Cardiac septum (tissue), 1 donor: ENCODE results near the gene ZNRF1. TPM values are rescaled to one million over a fixed set of nuclear protein-coding genes. Genes with fewer than 3 reads are reported as not detected.
"Not testable (repeated sequence)": the region's sequence is repeated elsewhere in the genome, so short reads cannot be mapped to it uniquely, and the experiment has no call there.

ENCODE experiments used
- DNase-seq: peaks from one replicate; pipeline ENCODE4 v3.0.0-alpha.2; 2020; ENCODE audit warnings: low spot score
- intact Hi-C: fragments of 100-400 bp; cut with DNase I; formaldehyde crosslinking; loops from one replicate; pipeline ENCODE4 v1.14.0; 2022
- total RNA-seq: library from RNA; stranded (reverse); fragmentation: NEBNext Ultra II Directional; extraction: Animal tissue kit (Norgen Biotek cat#: 25700); gene quantifications from one replicate; pipeline ENCODE4 v1.2.1, GENCODE V29; 2021
- donor health status: DM: no; HTN: no; CAD: no.

Gene ZNRF1
- total RNA-seq, 1 donor from 2014 or later = 31.3 TPM

DNA sequence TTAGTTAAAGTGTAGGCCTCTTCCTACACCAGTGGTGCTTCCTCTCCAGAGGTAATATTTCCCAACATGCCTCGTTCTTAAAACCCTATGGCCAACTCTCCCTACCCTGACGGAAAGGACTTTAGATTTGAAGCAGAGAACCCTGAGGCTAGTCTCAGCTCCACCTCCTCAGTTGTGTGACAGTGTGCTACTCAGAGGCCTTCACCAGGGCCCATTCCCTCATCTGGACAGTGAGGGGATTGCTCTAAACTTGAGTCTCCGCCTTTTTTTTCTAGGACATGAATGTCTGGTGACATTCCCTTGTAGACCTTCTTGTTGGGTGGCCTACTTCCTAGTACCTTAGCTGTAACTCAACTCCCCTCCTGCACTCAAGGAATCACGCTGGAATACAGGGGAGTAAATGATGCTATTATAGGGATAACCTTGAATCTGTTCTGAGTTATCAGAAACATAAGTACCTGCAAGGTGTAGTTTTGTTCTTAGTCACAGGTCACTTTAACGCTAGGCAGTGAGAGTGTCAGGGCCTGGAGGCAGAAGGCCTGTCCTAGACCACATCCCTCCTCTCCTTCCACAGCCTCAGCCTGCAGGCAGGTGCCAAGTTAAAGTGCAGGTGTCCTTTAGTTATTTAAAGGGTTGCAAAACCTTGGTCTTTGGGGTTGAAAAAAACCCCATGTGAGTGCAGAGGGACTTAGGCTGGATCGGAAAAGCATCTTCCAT lies 90.8 kb downstream of the ZNRF1 start:
- intact Hi-C loops = loop anchor here (2.0 kb wide), 1 partner anchor 15 kb away; no protein-coding TSS in a partner anchor
- DNase-seq = no peak

DNA sequence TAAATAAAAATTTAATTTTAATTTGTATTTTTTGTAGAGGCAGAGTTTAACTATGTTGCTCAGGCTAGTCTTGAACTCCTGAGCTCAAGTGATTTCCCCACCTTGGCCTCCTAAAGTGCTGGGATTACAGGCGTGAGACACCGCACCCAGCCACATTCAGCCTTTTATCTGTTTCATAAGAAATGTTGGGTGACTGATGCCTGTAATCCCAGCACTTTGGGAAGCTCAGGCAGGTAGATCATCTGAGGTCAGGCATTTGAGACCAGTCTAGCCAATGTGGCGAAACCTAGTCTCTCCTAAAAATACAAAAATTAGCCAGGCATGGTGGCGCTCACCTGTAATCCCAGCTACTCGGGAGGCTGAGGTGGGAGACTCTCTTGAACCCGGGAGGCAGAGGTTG lies 92.1 kb downstream of the ZNRF1 start:
- DNase-seq, intact Hi-C loops: not testable (repeated sequence)

DNA sequence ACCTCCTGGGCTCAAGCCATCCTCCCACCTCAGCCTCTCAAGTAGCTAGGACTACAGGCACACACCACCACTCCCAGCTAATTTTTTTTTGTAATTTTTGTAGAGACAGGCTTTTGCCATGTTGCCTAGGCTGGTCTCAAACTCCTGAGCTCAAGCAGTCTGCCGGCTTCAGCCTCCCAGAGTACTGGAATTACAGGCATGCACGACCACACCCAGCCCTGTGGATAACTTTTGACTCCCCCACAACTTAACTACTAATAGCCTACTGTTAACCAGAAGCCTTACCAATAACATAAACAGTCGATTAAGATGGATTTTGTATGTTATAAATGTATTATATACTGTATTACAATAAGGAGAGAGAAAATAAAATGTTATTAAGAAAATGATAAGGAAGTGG lies 92.8 kb downstream of the ZNRF1 start:
- DNase-seq = not testable (repeated sequence)

DNA sequence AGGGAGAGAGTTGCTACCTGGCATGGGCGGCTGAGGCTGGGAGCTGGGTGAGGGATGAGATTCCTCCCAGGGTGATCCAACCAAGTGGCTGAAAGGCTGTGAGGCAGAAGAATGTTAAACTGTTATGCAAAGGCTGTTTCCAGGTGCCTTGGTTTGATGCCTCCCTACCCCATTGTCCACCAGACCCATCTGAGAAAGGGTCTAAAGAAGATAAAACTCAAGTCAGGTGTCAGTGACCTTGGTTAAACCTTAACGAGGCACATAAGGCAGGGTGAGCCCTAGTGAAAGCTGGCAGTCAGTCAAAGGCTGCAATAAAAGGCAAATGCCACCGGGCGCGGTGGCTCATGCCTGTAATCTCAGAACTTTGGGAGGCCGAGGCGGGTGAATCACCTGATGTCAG lies 94.0 kb downstream of the ZNRF1 start:
- no peak for DNase-seq
- intact Hi-C loops = no loop called here

More for the DNA sequence above, 92.8 kb downstream of the ZNRF1 start:
- intact Hi-C loops = not testable (repeated sequence)

DNA sequence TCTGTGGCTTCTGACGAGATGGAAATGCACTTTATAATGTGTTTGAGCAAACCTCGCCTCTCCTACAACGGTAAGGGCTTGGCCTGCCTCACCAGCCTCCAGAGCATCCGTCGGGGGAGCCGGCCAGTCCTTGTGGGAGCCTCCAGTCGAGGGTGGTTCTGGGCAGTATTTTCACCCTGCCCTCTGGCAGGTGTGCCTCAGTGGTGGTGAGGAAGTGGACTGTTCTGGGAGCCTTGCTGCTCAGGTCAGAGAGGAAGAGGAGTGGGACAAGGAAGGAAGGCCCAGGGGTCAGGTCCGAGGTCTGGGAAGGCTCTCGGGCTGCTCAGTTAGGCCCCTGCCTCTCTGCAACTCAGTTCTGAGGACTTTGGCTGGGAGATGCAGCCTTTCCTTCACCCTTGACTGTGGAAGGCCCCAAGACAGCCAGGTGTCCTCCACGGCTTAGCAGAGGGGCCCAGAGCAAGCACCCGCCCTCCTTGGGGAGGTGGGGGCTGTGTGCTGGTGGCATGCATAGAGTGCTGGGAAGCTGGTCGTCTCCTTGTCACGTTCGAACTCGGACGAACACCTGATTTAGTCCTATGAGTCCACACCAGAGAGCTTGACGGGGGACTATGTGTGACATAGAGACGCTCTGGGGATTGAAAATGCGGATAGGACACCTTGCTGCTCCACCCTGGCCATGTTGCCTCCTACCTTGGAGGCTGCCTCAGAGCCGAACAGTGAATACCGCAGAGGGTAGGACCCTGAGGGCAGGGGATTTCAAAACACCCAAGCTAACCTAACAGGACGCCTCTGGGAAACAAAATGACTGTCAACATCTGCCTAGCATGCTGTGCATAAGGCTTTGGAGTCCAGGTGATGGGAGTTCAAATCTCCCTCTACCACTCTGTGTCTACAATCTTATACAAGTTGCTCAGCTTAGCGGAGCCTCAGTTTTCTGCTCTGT lies 95.0 kb downstream of the ZNRF1 start:
- no peak for DNase-seq
- intact Hi-C loops = no loop called here

DNA sequence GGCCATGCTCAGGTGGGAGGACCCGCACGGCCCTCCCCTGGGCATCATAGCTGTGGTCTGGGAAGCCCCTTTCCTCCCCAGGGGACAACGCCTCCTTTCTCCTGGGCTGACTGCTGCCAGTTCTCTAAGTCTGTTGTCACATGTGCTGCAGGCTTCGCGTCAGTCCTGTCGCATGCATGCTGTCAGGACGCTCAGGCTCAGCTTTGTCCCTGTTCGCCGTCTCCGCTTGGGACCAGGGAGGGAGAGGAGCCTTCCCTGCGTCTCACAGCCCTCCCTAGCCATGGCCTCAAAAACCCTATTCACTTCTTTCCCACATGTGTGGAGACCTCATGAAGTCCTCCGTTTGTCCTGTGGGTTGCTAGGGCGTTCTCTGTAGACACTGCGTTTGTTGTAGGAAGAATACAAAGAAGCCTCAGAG lies 96.4 kb downstream of the ZNRF1 start:
- no peak for DNase-seq
- intact Hi-C loops = no loop called here

DNA sequence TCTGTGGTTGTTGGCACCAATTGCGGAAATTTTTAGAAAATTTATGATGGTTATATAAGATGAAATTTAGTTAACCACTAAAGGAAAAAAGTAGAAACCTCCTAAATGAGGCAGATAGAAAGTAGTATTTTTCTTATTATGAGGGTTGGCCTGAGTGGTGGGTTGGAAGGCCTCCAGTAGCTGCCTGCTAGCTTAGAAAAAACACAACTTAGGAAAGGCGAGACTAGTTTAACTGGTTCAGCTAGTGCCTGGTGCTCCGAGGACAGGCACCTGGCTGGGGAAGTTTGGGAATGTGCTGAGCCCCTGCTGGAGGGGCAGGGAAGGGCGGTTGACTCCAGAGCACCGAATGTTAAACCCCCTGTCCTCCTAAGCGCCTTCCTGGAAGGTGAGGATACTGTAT lies 97.8 kb downstream of the ZNRF1 start:
- intact Hi-C loops = no loop called here
- DNase-seq = no peak

DNA sequence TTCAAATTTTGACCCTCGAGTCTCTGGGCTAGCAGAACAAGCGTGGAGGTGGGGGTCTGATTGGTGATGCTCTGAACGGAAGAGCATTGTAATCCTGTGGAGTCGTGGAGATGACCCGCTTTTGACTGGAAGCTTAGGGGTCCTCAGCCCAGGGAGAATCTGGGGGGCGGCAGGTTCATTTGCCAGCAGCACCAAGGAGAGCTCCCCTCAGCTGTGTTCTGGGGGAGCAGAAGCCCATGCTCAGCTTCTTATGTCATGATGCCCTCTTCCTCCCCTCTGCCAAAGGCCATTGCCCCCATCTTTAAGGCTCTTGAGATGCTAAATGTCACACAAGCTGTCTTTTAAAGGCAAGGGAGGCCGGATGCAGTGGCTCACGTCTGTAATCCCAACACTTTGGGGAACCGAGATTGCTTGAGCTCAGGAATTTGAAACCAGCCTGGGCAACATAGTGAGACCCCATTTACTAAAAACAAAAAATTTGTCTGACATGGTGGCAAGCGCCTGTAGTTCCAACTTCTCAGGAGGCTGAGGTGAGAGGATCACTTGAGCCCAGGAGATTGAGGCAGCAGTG lies 98.5 kb downstream of the ZNRF1 start:
- peak; percentile 60 for DNase-seq
- intact Hi-C loops = no loop called here

DNA sequence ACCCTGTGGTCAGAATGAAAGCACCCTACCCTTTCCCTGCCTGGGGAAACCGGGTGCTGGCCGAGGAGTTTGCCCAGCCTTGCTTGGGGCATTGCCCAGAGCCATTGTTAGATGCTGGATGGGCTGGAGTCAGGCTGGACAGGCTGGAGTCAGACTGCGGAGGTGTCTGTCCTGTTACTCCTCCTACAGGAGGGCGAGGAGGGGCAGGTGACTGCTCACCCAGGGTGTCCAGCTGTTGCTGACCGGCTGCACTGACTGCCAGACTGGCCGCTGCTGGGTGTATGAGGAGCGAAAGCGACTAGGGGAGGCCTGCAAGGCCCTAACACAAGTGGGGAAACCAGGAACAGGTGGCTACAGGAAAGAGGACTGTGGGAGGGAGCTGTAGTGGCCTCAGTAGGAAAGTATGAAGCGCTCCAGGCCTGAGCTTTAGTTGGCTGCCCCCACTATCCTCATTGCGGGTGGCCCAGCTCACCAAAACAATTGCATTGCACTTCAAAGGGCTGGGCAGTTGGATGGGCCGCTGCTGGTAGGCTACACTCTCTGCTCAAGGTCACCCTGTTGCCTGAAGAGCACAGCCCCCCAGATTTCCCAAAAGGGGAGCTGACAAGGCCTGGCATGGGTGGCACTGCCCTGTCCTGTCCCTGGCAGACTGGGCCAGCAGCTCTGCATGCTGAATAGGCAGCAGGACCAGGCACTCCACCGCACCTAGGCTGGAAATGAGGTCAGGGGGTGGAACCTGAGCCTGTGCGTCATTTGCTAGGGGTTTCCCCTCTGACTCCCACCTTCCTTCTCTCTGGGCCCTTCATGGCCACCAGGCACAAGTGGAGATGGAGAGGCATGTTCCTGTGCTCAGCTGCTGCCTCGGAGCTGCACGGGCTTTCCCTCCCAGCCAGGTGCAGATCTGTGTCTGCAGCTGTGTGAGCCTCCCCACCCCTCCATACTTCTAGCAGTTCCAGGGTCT lies 99.4 kb downstream of the ZNRF1 start:
- intact Hi-C loops = no loop called here
- DNase-seq = peak; percentile 59

DNA sequence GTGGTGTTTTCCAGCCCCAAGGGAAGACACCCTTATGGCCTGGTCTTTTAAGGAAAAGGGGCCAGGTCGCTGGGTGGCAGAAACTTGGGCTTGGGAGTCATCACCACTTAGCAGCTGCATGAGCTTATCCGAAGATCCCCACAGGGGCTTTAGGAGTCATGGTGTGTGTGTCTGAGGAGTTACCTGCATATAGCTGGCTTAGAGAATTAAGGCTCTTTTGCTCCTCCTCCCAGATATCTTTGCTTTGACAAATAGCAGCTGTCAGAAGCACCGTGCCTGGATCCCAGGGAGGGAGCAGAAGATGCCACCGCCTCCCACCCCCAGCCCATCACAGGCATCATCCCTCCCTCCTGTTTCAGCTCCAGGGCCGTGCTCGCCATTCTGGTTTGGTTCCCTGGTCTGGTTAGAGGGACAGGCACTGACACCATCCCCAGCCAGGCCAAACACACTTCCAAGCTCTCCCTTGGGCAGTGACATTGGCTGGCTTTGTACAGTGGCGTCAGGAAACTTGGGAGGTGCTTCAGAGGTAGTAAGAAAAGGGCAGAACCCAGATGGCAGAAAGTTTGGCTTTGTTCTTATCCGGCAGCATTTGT lies 100.3 kb downstream of the ZNRF1 start:
- no peak for DNase-seq
- intact Hi-C loops = no loop called here

DNA sequence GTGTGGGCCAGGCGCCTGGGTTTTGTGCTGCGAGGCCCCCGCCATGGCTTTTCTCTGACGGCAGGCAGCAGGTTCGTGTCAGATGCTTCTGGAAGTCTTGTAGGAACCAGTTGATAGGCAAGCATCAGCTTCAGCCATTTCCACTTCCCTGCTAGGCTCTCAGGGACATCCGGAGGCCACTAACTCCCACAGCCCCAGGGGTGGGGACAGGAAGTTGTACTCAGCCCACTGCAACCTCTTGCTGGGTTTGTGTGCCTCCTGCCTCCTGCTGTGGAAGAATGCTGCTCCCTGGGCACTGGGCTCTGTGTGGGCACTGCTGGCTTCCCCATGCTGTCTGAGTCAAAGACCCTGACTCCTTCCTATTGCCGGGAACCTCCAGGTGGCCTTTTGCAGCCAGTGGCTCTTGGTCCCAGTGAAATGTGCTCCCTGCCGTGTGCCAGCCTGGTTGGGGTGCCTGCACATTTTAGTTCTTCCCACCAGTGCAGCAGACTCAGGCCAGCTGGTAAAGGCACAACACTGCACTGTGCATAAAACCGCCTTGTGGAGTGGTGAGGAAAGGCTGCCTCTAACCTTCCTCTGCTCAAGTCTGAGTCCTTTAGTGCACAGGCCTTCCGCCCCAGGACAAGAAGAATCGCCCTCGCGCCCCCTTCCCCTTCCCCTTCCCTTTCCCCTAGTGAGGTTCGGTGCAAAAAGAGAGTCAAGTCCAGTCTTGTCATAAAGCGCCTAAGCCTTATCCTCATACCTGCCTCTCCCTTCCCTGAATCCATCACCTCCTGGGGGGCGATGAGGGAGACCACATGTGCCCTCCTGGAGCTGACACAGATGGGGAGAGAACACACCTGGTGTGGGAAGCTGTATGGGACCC lies 101.1 kb downstream of the ZNRF1 start:
- no peak for DNase-seq
- intact Hi-C loops = no loop called here

DNA sequence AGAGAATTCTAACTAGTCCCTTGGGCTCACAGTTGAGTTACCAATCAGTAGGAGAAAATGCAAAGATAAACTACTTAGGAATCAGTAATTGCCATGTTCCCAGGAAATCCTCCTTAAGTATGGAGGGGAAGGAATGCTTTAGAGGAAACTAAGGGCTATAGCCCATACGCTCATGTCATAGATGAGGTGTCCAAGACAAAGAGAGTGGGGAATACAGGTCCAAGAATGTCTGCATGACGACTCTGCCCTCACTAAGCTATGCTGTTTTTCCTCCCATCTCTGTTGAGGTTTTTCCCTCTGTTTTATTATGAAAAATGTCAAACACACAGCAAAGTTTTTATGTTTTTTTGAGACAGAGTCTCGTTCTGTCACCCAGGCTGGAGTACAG lies 101.8 kb downstream of the ZNRF1 start:
- intact Hi-C loops = no loop called here
- no peak for DNase-seq

DNA sequence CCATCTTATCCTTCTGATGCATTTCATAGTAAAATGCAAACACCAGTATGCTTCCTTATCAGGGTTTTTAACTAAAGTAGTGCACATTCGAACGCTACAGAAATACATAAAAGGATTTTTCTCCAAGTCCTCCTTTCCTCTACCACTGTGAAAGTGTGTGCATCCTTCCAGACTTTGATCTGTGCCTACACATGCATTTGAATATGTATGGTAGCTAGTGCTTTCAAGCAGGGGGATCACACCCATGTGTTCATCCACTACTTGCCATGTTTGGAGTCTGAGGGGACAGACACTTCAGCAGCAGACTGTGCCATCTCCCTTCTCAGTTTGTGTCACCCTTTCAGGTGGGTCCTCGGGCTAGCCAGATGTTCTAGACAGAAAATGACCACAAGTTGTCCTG lies 102.8 kb downstream of the ZNRF1 start:
- no peak for DNase-seq
- intact Hi-C loops = no loop called here

DNA sequence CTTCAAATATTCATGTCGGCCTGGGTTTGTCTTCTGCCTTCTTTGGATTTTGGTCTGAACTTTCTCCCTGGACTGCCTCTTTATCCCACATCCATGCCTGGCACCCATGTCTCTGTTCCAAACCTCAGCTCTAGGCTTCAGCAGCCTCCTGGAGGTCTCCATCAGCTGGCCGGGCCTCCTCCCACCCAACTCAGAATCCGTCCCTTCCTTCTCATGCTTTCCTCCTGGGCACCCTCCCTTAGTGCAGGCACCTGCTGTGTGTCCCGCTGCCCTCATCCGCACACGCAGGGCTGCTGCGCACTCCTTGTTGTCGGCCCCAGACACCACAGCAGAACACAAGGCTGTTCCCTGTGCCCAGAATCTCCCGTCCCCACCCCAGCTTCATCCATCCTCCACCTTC lies 103.8 kb downstream of the ZNRF1 start:
- intact Hi-C loops = no loop called here
- DNase-seq = no peak

DNA sequence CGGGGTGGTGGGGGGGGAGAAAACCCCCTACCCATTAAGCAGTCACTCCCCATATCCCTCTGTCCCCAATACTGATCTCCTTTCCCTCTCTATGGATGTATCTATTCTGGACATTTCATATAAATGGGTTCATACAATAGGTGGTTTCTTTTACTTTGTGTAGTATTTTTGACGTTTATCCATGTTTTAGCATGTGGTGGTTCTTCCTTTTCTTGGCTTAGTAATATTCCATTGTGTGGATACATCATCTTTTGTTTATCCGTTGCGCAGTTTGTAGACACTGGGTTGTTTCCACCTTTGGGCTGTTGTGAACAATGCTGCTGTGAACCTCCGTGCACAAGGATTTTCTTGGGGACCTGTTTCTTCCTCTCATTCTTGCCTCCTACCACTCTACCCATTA lies 105.2 kb downstream of the ZNRF1 start:
- no peak for DNase-seq
- intact Hi-C loops = loop anchor here (2.0 kb wide), 1 partner anchor 15 kb away; no protein-coding TSS in a partner anchor

DNA sequence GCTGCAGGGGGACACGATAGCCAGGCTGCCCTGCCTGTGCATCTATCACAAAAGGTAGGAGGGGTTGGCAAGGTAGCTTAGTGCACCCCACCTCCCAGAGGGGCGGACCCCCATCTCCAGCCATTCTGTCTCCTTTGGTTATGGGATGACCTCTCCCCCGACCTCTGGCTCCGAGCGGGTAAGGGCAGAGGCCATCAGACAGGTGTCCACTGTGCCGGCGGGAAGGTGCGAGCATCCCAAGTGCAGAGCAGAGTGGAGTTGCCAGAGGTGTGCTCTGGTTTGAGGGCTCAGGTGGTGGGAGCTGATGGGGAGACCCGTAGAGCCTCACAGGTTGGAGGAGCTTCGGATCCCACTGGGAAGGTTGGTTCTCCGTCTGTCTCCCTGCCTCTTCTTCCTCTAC lies 106.0 kb downstream of the ZNRF1 start:
- no peak for DNase-seq
- intact Hi-C loops = loop anchor here (2.0 kb wide), 1 partner anchor 16 kb away; no protein-coding TSS in a partner anchor

DNA sequence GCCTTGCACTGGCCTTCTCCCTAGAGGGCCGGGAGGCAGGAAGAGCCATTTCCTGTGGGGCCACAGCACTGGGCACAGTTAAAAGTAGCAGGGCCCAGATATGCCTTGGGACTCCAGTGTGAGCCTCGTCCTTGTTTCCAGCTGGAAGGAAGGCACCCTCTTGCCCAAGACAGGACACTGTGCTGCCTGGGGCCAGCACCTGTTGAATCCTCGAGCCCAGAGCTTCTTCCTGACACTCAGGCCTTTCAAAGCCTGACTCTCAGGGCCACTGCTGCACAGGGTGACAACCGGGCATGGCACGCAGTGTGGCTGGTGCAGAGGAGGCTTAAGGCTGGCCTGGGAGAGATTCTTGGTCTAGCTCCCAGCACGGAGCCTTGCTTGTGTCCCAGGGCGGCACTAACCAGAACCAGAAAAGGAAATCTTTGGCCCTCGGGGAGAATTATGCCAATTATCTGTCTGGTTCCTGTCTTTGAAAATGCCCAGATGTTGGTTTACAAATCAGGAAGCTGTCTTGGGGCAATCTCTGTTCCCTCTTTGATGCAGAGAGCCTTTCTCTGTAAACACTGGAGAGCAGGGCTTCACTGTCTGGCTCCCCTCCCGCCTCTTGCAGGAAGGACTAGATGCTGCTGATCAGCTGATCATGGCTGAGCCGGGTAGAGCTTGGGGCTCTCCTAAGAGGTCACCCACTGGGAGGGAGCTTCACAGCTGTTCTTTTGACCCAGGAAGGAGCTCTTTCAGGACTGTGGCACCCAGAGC lies 106.7 kb downstream of the ZNRF1 start:
- intact Hi-C loops = loop anchor here (2.0 kb wide), 1 partner anchor 17 kb away; no protein-coding TSS in a partner anchor

More for the DNA sequence above, 106.7 kb downstream of the ZNRF1 start:
- peak; percentile 87 for DNase-seq
